Measurements from ENCODE around the gene MOV10L1.
A peak's percentile ranks its signal among the peaks of the same experiment; 100 is the strongest.
"Not testable (repeated sequence)": the region's sequence is repeated elsewhere in the genome, so short reads cannot be mapped to it uniquely, and the experiment has no call there.

The MOV10L1 gene

DNA sequence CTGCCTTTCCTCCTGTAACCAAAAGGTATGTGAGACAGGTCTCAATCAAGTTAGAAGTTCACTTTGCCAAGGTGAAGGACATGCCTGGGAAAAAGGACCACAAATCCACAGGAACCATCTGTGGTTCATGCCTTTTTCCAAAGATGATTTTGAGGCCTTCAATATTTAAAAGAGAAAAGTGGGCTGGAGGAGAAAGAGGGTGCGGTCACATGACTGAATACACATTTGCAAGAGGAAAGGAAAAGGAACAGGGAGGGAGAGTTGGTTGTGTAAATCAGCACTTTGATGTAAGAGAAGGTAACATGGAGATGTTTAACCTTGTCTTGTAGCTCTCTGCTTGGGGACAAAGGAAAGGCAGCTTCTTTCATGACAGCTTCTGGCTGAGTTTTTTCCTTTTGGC is 21.2 kb downstream of the MOV10L1 start:
- no peak for DNase-seq

DNA sequence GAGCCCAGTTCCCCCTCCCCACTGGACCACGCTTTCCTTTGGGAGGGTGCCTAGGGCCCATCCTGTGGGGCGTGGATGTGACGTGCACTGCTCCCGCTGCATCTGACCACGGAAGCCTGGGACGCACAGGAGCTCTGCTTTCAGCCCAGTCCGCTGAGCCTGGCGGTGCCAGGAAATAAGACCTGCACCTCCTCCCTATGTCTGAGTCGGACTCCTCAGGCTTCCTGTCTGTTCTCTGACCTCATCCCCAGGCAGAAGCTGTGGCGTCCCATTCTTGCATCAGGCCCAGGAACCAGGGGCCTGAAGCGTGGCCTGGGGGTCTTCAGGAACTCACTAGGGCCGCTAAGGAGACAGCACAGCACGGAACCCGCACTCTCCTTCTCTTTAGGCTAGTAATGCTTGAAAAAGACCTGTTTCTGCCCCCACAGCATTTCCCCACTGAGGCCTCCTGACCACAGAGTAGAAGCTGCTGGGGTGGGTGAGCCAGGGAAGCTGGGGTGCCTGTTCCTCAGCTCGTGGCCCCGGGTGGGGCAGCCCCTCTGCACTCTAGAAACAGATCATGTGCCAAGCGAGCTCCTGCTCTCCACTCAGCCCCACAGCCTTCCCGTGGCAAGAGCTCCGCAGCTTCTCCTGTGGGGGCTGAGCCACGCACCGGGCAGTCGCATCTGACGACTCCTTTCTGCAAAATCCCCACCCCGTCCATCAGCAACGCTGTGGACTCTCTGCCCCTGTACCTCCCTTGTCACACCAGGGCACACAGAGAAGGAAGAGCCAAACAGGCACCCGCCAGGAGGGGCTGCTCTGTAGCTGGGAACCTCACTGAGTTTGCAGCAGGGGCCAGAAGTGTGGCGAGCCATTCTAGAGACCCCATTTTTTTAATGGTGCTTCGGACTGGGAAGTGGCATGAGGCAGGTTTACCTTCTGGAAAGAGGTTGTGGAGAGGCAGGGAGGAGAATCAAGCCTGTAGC is 22.6 kb downstream of the MOV10L1 start:
- DNase-seq: no peak

DNA sequence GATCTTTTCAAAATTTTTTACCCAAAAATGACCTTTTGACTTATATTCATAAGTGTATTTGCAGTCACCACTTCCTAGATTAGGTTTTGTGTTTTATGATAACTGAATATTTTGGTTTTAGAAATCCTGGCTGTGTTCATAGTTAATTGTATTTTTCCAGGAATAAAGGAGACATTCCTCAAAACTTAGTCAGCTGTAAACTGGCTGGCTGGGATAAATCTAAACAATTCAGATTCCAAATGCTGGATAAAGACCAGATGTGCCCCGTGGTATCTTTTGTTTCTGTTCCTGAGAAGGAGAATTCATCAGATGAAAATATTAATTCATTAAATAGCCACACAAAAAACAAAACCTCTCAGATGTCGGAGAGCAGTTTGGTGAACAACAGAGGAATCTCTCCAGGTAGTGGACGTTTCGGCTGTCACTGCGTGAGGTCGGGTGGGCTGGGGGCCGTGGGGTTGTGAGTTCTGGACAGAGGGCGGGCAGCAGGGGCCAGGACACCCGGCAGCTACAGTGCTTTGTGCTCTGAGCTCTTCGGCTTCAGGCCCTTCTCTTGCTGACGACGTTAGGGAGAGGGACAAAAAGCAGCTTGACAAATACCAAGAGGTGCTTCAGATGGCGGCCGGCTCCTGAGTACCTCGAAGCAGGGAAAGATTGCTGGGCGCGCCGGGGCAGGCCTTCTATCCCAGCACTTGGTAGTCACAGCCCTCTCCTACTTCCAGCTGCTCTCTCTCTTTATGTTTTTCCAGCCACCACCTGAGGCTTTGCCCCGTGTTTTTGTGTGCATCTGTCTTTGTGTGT is 24.6 kb downstream of the MOV10L1 start:
- peak; percentile 14 for DNase-seq

DNA sequence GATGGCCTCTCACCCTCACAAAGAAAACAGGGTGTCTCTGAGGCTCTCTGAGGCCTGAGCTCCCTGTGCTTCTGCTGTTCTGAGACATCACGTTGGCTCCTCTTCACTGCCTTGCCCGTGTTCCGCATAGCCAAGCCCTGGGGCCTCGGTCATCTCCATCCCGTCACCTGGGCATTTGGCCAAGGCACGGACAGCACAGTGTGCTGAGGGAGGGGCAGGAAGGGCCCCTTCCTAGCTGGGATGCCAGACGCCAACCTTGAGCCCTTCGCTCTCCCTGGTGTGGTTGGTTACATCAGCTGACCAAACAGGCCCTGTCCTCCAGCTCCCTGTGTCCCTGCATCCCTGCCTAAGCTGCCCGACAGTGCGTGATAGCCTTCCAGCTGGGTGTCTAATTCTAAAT is 25.9 kb downstream of the MOV10L1 start:
- peak; percentile 62 for DNase-seq

DNA sequence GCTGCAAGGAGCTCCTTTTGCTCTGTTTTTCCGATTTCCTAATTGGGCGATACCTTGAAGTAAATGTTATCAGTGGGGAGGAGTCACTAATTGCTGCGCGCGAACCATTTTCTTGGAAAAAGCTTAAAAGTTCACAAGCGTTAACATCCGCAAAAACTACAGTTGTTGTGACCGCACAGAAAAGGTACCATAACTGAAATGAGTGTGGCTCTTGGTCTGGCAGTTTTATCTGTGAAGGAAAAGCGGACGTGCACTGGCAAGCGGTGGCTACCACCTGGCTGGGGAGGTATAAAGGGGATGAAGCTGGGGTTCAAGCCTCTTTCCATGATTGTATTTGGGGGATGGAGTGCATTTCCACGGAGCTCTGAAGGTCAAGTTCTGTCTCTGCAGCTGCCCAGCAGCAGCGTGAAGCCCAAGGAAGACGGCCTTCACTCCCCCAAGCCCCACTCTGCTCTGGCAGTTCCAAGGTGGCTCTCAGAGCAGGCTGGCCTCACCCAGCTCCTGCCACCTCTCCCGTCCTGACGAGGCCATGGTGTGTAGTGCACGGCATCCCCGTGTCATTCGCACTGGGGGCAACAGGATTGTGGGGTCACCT is 27.5 kb downstream of the MOV10L1 start:
- DNase-seq: no peak

DNA sequence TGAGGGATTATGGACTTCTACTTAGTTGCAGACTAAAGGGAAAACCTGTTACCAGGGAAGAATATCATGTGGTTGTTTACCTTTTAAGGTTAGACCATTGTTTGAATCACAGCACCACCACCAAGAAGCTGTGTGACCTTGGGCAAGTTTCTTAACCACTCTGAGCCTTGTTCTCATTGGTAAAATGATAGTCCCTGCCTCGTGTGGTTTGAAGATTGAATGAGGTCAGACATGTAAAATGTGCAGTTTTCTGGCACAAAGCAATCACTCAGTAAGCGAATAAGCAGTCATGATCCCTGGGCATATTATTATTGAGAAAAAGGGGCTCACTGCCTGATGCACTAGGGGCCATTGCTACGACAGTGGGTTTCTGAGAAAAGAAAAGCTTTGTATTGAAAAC is 28.3 kb downstream of the MOV10L1 start:
- DNase-seq: no peak

DNA sequence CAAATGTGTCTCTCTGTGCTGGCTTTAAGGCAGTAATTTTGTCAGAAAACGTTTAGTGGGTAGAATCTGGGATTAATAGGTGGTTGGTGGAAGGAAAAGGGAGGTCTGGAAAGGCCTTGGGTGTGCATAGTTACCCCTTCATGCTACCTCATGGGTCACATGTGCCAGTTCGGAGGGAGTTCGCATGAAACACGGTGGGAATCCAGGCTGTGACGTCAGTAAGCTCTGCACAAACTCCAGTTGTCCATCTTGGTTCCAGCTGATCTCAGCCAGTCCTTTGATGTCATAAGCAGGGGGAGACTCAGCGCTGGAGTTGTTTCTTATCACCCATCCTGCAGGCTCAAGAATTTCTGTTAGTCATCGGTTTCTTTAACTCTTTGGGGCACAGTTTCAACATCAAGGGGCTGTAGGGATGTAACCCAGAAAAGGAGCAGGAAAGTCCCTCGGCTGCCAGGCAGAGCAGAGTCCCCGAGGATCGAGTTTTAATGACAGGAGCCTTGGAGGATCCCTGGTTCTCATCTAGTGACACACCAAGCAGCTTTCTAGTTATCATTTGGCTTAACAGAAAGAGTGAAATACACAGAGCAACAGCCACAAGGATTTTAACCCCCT is 28.9 kb downstream of the MOV10L1 start:
- DNase-seq: no peak

DNA sequence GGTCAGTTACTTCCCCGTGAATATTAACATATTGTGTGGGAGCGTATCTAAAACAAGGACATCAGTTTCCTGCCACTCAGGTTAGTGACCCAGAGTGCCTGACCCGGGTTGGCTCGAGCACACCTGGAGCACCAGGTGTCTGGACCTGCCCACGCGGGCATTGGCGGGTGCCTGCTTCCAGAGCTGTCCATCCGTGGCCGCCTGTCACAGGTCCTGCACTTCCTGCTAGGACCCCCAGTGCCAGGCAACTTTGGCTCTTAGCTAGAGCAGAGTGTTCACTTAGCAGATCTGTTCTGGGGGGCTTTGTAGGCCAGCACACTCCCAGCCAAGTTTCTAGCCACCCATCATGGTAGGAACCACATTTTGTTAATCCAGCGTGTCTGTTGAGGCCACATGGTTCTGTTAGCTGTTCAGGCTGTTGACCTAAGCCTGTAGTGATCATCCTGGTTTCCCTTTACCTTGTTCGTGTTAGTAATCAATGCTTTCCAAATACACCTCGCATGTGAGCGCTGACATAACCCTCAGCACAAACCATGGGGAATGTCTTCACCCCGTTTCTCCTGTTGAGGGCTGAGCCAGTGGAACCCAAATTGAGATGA is 29.5 kb downstream of the MOV10L1 start:
- DNase-seq: no peak

DNA sequence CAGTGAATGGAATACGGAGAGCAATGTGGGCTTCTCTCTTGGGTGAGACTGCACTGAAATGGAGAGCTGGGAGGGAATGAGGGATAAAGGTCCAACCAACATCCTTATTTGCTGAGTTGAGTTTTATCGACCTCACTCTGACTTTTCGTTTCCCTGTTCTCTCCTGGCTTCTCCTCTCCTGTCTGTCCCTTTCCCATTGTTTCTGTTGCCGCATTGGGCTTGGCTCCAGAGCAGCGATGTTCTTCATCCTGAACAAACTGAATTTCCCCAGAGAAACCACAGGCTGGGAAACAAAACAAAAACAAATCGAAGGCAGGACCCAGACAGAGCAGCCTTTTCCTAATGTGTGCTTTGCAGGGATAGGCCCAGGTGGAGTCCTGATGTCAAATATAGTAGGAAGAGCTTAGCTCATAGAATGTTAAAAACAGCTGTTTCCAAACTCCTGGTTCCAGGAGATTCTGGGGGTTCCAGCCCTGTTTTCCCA is 30.0 kb downstream of the MOV10L1 start:
- no peak for DNase-seq

DNA sequence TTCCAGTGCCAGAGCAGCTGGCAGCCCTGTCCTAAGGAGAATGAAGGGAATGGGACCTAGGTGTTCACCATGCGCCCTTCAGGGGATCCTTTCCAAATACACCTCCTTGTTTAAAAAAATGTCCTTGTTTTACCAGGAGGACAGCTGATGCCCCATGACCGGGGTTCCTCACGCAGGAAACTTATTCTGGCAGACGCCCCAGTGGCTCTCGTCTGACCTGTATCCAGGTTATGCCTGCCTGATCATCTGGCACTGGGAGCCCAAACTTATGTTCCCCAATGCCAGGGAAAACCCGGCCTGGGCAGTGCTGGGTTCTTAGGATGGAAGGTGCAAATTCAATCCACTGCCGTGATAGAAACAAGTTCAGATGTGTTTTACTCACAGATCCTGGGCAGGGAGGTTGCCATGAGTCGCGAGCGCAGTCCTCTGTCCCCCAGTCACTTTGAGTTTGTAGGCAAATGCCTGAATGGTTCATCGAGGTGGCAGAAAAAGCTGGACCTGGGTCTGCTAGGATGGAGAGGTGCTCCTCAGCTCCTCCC is 31.5 kb downstream of the MOV10L1 start:
- DNase-seq: no peak

DNA sequence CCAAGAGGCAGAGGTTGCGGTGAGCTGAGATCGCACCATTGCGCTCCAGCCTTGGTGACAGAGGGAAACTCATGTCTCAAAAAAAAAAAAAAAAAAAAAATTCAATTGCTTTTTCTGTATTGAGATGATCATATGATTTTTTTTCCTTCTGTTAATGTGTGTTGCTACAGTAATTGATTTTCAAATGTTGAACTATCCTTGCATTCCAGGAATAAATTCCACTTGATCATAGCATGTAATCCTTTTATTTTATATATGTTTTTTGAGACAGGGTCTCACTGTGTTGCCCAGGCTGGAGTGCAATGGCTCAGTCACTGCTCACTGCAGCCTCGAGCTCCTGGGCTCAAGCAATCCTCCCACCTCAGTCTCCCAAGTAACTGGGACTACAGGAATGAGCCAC is 33.3 kb downstream of the MOV10L1 start:
- DNase-seq: no peak

DNA sequence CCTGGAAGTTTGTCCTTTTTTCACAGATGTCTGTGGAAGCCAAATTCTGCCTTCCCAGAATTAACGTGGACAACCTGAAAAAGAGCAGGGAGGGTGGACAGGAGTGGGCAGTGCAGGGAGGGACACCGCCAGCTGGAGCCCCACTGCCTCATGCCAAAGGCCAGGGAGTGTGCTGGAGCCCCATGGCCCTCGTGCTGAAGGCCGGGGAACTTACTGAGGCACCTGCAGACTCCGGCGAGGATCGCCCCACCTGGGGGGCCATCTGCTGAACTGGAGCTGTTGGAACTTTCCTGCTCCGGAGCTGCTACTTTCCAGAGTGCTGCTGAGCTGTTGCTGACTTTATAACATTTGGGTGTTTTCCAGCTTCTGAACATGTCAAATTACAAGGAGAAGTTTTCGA is 35.2 kb downstream of the MOV10L1 start:
- no peak for DNase-seq

DNA sequence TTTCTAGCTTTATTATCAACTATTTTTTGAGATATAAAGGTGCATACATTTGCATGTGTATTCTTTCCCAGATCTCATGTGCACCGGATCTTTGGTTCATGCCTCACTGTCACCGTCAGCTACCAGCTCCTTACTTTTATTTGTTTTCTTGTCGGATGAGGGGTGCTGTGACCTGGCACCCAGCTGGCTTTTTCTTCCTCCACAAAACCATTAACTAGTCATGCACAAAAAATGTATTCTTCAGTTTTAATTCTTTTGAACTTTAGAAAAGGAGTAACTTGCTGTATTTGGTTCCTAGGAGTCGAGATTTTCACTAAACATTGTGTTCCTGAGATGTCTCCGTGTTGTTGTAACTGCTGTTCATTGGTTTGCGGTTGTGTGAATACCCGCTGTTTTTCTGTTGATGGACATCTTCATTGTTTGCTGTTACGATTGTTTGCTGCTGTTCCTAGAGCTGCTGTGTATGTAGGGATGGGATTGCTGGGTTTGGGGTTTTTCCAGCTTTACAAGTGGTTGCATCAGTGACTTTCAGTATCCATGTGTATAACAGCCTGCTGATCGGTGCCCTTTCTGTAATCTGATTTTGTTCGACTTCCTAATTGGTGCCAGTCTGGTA is 39.4 kb downstream of the MOV10L1 start:
- DNase-seq: no peak

DNA sequence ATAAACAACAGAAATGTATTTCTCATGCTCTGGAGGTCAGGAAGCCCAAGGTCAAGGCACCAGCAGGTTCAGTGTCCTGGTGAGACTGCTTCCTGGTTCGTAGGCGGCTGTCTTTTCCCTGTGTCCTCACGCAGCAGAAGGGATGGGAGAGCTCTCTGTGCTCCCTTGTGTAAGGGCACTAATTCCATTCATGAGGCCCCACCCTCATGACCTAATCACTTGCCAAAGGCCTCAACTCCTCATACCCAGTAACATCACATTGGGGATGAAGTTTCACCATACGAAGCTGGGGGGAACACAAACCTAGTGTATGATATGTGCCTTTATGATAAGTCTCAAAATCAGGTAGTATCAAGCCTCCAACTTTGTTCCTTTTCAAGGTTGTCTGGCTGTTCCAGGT is 42.1 kb downstream of the MOV10L1 start:
- no peak for DNase-seq

DNA sequence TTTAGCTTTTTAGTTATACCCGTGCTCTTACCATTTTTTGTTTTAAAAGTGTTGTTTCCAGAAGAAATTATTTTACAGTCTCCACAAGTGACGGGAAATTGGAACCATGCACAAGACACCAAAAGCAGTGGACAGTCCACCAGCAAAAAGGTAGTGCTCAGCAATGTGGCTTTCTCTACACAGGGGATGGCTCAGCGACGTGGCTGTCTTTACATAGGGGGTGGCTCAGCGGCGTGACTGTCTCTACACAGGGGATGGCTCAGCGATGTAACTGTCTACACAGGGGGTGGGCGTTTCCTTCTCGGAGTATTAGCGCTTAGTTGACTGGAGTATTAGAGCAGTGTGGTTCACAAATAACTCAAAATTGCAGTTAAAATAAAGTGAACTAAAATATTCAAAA is 44.7 kb downstream of the MOV10L1 start:
- no peak for DNase-seq

DNA sequence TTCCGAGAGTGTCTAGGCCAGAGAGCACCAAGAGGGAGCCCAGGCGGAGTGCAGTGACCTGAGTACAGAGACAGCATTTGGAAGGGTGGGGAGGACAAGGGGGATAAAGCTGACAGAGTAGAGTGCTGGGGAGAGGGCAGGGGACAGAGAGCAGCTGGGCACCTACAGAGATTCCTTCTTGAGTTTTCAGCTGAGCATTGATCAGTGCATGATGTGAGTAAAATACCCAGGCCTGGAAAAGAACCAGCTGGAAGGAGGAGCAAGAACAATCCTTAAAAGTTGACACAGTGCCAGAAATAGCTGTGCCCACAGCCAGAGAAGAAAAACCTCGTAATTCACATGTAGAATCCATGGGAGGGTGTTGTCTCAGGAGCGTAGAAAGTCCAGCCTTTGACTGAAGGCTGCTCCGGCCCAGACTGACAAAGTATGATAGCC is 46.8 kb downstream of the MOV10L1 start:
- DNase-seq: no peak

DNA sequence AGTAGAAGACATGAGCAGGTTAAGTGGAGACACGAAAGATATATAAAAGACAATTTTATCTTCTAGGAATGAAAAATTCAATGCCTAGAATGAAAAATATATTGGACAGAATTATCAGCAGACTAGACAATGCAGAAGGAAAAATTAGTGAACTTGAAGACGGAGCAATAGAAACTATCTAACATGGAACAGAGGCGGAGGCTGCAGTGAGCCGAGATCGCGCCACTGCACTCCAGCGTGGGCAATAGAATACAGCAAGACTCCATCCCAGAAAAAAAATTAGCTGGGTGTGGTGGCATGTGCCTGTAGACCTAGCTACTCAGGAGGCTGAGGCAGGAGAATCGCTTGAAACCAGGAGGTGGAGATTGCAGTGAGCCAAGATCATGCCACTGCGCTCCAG is 47.5 kb downstream of the MOV10L1 start:
- not testable (repeated sequence) for DNase-seq

DNA sequence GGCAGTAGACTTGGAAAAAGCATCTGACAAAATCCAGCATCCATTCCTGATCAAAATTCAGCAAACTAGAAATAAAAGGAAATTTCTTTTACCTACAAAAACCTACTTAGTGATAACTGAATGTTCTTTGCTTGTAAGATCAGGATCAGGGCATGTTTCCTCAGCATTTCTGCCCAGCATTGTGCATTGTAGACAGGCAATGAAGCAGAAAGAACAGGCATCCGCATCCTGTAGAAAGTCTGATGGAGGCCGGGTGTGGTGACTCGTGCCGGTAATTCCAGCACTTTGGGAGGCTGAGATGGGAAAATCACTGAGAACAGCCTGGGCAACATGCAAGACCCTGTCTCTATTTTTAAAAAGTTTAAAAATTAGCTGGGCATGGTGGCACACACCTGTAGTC is 48.2 kb downstream of the MOV10L1 start:
- DNase-seq: no peak

DNA sequence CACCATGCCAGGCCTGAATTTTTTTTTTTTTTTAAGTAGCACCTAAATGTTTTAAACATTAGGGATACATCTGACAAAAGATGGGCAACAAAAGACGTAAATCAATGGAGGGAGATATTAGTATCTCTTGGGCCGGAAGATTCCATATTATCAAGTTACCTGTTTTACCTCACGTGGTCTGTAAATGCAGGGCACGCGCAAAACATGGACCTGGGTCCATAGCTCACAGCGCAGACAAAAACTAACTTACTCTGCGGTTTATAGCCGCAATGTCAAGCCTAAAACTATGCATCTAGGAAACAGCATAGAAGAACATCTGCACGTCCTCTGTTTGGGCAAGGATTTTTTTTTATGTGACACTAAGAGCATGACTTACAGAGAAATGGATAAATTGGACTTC is 49.2 kb downstream of the MOV10L1 start:
- no peak for DNase-seq

DNA sequence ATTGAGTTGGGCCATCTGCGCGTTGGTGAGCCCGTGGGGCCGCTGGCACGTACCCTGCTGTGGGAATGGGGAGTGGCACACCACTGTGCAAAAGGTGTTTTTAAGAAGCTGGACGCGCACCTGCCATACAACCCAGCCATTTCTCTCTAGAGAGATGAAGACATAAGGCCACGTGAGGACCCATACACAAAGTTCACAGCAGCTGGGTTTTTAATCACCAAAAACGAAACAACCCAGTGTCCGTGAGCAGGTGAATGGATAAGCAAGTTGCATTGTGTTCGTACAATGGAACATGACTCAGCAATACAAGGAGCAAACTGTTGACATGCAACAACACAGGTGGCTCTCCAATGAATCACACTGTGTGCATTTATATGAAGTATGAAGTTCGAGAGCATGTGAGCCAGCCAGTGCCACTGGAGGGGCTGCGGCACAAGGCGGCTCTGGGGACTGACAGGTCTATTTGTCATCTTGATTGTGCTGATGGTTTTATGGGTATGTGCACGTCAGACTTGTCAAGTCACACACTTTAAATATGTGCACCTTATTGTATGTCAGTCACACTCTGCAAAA is 50.1 kb downstream of the MOV10L1 start:
- DNase-seq: peak; percentile 97

DNA sequence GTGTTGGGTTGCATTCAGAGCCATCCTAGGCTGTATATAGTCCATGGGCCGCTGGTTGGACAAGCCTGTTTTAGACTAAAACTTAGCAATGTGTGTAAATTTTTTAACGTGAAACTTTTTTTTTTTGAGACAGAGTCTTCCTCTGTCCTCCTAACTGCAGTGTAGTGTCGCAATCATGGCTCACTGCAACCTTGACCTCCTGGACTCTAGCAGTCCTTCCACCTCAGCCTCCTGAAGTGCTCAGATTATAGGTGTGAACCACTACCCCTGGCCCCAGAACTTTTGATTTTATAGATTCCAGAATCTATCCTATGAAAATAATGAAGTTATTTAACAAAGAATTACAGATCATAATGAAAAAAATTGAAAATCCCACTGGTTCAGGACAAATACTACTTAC is 50.8 kb downstream of the MOV10L1 start:
- no peak for DNase-seq
